Smooth muscle cell (in vitro differentiated cells): Measurements from ENCODE around the gene PLCB3. TPM values are rescaled to one million over a fixed set of nuclear protein-coding genes. Genes with fewer than 3 reads are reported as not detected.

ENCODE experiments used
- DNase-seq: peaks from one replicate; lab custom pipeline; 2025; ENCODE audit not compliant: unreplicated experiment; lab: John Stamatoyannopoulos, UW
- H2AFZ ChIP-seq: fragments of 200-600 bp; sonication (generic); 2 replicates; pipeline ENCODE4 v1.6.0; 2016; ENCODE audit warnings: antibody characterized with exemption, low read depth, mild to moderate bottlenecking
- H3F3A ChIP-seq: fragments of 200-600 bp; sonication (generic); 2 replicates; pipeline ENCODE4 v1.6.0; 2017; ENCODE audit warnings: antibody characterized with exemption, low read depth
- H3K27ac ChIP-seq: fragments of 200-600 bp; sonication (generic); 2 replicates; pipeline ENCODE4 v1.5.1; 2016; ENCODE audit warnings: low read depth, mild to moderate bottlenecking
- H3K27me3 ChIP-seq: fragments of 200-600 bp; sonication (generic); 2 replicates; pipeline ENCODE4 v1.6.1; 2016; ENCODE audit warnings: low read depth, mild to moderate bottlenecking
- H3K36me3 ChIP-seq: fragments of 200-600 bp; sonication (generic); 2 replicates; pipeline ENCODE4 v1.5.1; 2016; ENCODE audit warnings: low read depth
- H3K4me1 ChIP-seq: fragments of 200-600 bp; sonication (generic); 2 replicates; pipeline ENCODE4 v1.5.1; 2016; ENCODE audit warnings: low read depth
- H3K4me2 ChIP-seq: fragments of 200-600 bp; sonication (generic); 2 replicates; pipeline ENCODE4 v1.6.0; 2016; ENCODE audit warnings: mild to moderate bottlenecking
- H3K4me3 ChIP-seq: fragments of 200-600 bp; sonication (generic); 2 replicates; pipeline ENCODE4 v1.5.1; 2016; ENCODE audit warnings: mild to moderate bottlenecking
- H3K79me2 ChIP-seq: fragments of 200-600 bp; sonication (generic); 2 replicates; pipeline ENCODE4 v1.6.0; 2016; ENCODE audit warnings: low read depth, mild to moderate bottlenecking
- H3K9ac ChIP-seq: fragments of 200-600 bp; sonication (generic); 2 replicates; pipeline ENCODE4 v1.6.0; 2016; ENCODE audit warnings: low read depth
- H3K9me3 ChIP-seq: fragments of 200-600 bp; sonication (generic); replicated peaks from 2 replicates; pipeline ENCODE4 v1.5.1; 2016; ENCODE audit warnings: low read depth
- H4K20me1 ChIP-seq: fragments of 200-600 bp; sonication (generic); 2 replicates; pipeline ENCODE4 v1.6.0; 2016; ENCODE audit warnings: low read depth
- WGBS: methylation state at CpG from one replicate; pipeline ENCODE4 v1.1.7; 2016; ENCODE audit warnings: low lambda C conversion rate; 5-methylcytosine and 5-hydroxymethylcytosine counted together
- polyA plus RNA-seq: library from polyadenylated mRNA; unstranded; fragments of >200 nt; fragmentation: Nextera tagmentation; extraction: Ambion mirVana; gene quantifications from 2 replicates; pipeline ENCODE4 v1.2.1, GENCODE V29; 2016
- total RNA-seq: library from RNA; depleted of rRNA; stranded (reverse); fragments of >200 nt; gene quantifications from 2 replicates; pipeline ENCODE4 v1.2.3, GENCODE V29; 2014
- TF ChIP-seq, protein P1 (sequence below): fragments of 200-600 bp; sonication (generic); IDR thresholded peaks from 2 replicates; pipeline ENCODE4 v1.5.1; 2017; ENCODE audit warnings: borderline replicate concordance, mild to moderate bottlenecking, antibody characterized with exemption; ENCODE audit not compliant: insufficient read depth, poor library complexity, severe bottlenecking

Gene PLCB3
- total and polyA plus RNA-seq, 2 experiments from 2014 or later = 15.0 to 15.6 TPM

DNA sequence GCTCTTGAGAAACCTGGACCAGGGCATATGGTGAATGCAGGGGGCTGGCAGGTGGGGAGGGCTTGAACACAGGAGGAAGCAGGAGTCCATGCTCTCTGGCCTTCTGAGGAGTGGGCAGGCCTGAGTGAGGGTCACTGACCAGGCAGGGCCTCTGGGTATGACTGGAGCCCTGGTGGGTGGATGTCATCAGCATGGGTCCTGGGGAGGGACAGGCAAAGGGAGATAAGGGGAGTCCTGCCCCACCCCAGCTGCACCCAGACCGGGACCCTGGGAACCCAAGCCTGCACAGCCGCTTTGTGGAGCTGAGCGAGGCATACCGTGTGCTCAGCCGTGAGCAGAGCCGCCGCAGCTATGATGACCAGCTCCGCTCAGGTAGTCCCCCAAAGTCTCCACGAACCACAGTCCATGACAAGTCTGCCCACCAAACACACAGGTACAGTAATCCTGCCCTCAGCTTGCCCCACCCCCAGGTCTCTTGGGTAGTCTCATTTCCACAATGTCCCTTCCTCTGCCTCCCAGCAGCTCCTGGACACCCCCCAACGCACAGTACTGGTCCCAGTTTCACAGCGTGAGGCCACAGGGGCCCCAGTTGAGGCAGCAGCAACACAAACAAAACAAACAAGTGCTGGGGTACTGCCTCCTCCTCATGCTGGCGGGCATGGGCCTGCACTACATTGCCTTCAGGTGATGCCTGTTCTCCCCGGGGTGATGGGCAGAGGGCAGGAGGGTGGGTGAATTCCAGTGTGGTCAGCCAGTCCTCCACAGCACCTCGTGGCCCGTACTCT, 19.0 kb upstream of the PLCB3 start:
- Histone ChIP-seq H3K4me2 (no peak overlapping the region), H3F3A (no peaks in the 10 kb centered on the region), H3K9ac (no peak overlapping the region)

GRCh38 chr11:64232967-64233315, 18.4 kb upstream of the PLCB3 start:
- Histone ChIP-seq H3K4me1 (peaks cover 9% of the 10 kb centered on the region), H4K20me1 (peaks cover 4% of the 10 kb centered on the region), H3K4me3 (no peak overlapping the region), H3K79me2 (peaks cover 6% of the 10 kb centered on the region), H3K4me2 (no peak overlapping the region), H3F3A (no peaks in the 10 kb centered on the region), H3K27ac (no peak overlapping the region), H3K36me3 (no peaks in the 10 kb centered on the region), H3K9ac (no peak overlapping the region), H3K9me3 (no peaks in the 10 kb centered on the region), H2AFZ (no peak overlapping the region), H3K27me3 (no peaks in the 10 kb centered on the region)
- WGBS = 98% methylated on average over 8 of the region's 8 CpGs
- no peak for DNase-seq
- TF ChIP-seq, protein P1, sequence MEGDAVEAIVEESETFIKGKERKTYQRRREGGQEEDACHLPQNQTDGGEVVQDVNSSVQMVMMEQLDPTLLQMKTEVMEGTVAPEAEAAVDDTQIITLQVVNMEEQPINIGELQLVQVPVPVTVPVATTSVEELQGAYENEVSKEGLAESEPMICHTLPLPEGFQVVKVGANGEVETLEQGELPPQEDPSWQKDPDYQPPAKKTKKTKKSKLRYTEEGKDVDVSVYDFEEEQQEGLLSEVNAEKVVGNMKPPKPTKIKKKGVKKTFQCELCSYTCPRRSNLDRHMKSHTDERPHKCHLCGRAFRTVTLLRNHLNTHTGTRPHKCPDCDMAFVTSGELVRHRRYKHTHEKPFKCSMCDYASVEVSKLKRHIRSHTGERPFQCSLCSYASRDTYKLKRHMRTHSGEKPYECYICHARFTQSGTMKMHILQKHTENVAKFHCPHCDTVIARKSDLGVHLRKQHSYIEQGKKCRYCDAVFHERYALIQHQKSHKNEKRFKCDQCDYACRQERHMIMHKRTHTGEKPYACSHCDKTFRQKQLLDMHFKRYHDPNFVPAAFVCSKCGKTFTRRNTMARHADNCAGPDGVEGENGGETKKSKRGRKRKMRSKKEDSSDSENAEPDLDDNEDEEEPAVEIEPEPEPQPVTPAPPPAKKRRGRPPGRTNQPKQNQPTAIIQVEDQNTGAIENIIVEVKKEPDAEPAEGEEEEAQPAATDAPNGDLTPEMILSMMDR = no peak

More for the DNA sequence above, 19.0 kb upstream of the PLCB3 start:
- H4K20me1 ChIP-seq = peaks cover 4% of the 10 kb centered on the region
- H3K4me1 ChIP-seq = peaks cover 10% of the 10 kb centered on the region
- WGBS = 92% methylated on average over 15 of the region's 15 CpGs
- no peak overlapping the region for H3K4me3 ChIP-seq
- no peaks in the 10 kb centered on the region for H3K27me3 ChIP-seq
- no peak overlapping the region for H3K27ac ChIP-seq
- H3K36me3 ChIP-seq = no peaks in the 10 kb centered on the region
- peaks cover 9% of the 10 kb centered on the region for H3K79me2 ChIP-seq
- H2AFZ ChIP-seq = no peak overlapping the region
- TF ChIP-seq, protein P1 = no peak
- no peaks in the 10 kb centered on the region for H3K9me3 ChIP-seq
- DNase-seq = no peak

DNA sequence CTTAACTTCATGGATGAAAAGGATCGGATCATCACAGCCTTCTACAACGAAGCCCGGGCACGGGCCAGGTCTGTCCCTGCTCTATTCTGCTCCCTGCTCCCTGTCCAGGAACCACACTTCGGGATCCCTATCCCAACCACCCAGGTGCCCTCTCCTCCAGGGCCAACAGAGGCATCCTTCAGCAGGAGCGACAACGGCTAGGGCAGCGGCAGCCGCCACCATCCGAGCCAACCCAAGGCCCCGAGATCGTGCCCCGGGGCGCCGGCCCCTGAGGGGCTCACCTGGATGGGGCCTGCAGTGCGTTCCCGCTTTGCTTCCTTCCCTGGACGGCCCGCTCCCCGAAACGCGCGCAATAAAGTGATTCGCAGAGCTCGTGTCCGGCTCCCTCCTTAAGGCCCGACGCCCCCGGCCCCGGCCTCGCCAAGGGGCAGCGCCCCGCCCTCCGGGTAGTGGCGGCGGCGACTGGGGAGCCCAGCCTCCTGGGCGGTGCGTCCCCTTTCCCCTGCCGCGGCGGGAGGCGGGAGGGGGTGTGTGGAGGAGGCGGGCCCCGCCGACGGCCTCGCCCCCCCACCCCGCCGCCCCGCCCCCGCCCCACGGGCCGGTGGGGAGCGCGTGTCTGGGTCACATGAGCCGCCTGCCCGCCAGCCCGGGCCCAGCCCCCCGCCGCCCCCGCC, 17.3 kb upstream of the PLCB3 start, which contains the start of gene VEGFB:
Gene VEGFB (plus strand): TSS at position 672 of the 674 bp plus-strand sequence. CDS start 250 bp downstream, outside the sequence.
- peak within 1 kb of the TSS; percentile 72 for H3K4me3 ChIP-seq
- peaks cover 4% of the 10 kb centered on the region for H4K20me1 ChIP-seq
- WGBS = 7% methylated on average over 25 of the region's 62 CpGs
- H3K79me2 ChIP-seq = peaks cover 6% of the 10 kb centered on the region
- H3K27ac ChIP-seq = no peak within 1 kb of the TSS
- no peak within 1 kb of the TSS for H2AFZ ChIP-seq
- TF ChIP-seq, protein P1 = no peak
- H3F3A ChIP-seq = peaks cover 10% of the 10 kb centered on the region
- DNase-seq = peak; percentile 36
- H3K36me3 ChIP-seq = no peaks in the 10 kb centered on the region
- peak within 1 kb of the TSS; percentile 50 for H3K9ac ChIP-seq
- no peaks in the 10 kb centered on the region for H3K27me3 ChIP-seq
- H3K9me3 ChIP-seq = no peaks in the 10 kb centered on the region
- peaks cover 9% of the 10 kb centered on the region for H3K4me1 ChIP-seq
- H3K4me2 ChIP-seq = peak within 1 kb of the TSS; percentile 93
